Measurements from ENCODE around the gene RCOR1. TPM values are rescaled to one million over a fixed set of nuclear protein-coding genes. Genes with fewer than 3 reads are reported as not detected.

The RCOR1 gene
- 26.6 to 39.4 TPM (median 38.5 TPM) in 5 replicates for total RNA-seq (2022; extraction: Qiagen RNA extraction; ENCODE audit: low read depth)

GRCh38 chr14:102591944-102592762 lies at the start of gene RCOR1:
Gene RCOR1, plus strand, starts transcription at chr14:102592649. Its CDS starts 238 bp downstream, at chr14:102592887.

DNA sequence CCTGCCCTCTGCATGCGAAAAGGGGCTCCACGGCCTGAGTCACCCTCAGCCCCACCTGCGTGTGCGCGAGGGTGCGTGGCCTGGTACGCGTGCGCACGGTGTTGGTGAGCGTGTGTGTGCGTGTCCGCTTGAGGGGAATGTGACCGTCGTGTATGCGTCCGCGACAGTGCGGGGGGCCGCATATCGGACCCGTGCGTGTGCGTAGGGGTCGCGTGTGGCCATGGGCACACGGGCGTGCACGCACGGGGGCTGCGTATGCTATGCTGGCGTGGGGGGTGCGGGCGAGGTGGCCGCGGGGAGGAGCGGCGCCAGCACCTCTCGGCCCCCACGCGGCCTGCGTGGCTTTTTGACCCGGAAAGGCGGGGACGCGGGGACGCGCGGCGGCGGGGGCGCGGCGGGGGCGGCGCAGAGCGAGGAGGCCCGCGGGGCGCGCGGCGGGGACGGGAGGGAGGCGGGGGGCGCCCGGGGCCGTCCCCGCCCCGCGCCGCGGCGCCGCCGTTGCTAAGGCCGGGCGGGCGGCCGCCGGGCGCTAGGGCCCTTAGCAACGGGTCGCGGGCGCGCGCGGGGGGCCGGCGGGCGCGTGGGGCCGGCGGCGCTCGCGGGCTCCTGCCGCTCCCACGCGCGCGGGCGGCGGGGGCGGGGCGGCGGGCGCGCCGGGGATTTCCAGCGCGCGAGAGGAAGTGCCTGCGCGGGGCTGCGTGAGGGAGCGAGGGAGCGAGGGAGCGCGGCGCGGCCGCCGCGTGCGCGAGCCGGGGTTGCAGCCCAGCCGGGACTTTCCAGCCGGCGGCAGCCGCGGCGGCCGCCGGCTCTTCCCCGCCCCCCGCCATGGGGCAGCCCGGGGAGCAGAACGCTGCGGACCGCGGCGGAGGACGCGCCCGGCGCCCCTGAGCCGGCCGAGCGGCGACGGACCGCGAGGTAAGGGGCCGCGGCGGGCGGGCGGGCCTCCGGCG lies 184.6 kb downstream of the RCOR1 start, which contains the start of gene TRAF3:
Gene TRAF3, plus strand, starts transcription at position 689 of the 950 bp plus-strand sequence. CDS start 92,753 bp downstream, outside the sequence.

Other genes with a start within 250 kb of the RCOR1 start
- gene CINP, start 229.8 kb upstream of the RCOR1 start, total RNA-seq (2022; extraction: Qiagen RNA extraction; ENCODE audit: low read depth): 54.9 to 65.3 TPM (median 60.8 TPM) in 5 replicates
- 5.1 to 9.4 TPM (median 7.2 TPM) in 5 replicates for gene TECPR2, start 229.7 kb upstream of the RCOR1 start, total RNA-seq (2022; extraction: Qiagen RNA extraction; ENCODE audit: low read depth)
- gene ANKRD9, start 82.9 kb upstream of the RCOR1 start, total RNA-seq (2022; extraction: Qiagen RNA extraction; ENCODE audit: low read depth): 5.2 to 11.0 TPM (median 9.9 TPM) in 5 replicates
- gene TRAF3, start 184.8 kb downstream of the RCOR1 start, total RNA-seq (2022; extraction: Qiagen RNA extraction; ENCODE audit: low read depth): 15.3 to 21.9 TPM (median 21.2 TPM) in 5 replicates

Measured in A549 treated with GW870086 at 1 μM for 4 hours (cell line).